Adipose tissue (tissue), 3 donors: Measurements from ENCODE around the gene B4GALT3. TPM values are rescaled to one million over a fixed set of nuclear protein-coding genes. Genes with fewer than 3 reads are reported as not detected.

ENCODE experiments used
- H3K27ac ChIP-seq: one replicate; pipeline ENCODE4 v1.5.1; 2013; ENCODE audit warnings: low read depth, low read length
- WGBS, 3 donors: extraction: QIAGEN DNeasy Blood & Tissue Kit; methylation state at CpG; one replicate each; pipeline ENCODE4 v1.1.7; 2013; 5-methylcytosine and 5-hydroxymethylcytosine counted together
- polyA plus RNA-seq, 3 donors: library from polyadenylated mRNA; stranded (reverse); fragments of 200-250 nt; gene quantifications; one replicate each; pipeline ENCODE4 v1.2.3, GENCODE V29; 2013
- donor health status: healthy with polysubstance abuse.
- donor health status: Bipolar disorder and iron deficiency.
- donor health status: healthy.

Gene B4GALT3
- polyA plus RNA-seq, 3 donors: 23.7 to 36.1 (median 26.4) TPM

GRCh38 chr1:161171696-161172095, 5.6 kb downstream of the B4GALT3 start:
- 82 to 83% (median 83%) methylated on average over 12 of the region's 12 CpGs for WGBS, 3 donors
- H3K27ac ChIP-seq: no peak overlapping the region

- WGBS, 3 donors: 60 to 73% (median 64%) methylated on average over 5 of the region's 5 CpGs
- H3K27ac ChIP-seq: no peak overlapping the region
Observed at GRCh38 chr1:161171191-161171590, 6.1 kb downstream of the B4GALT3 start.

- WGBS, 3 donors: 93 to 97% (median 94%) methylated on average over 9 of the region's 9 CpGs
Observed at GRCh38 chr1:161168906-161169305, 8.4 kb downstream of the B4GALT3 start.

GRCh38 chr1:161166669-161167548, 10.4 kb downstream of the B4GALT3 start:
- H3K27ac ChIP-seq: no peak overlapping the region
- WGBS, 3 donors: 6 to 10% (median 8%) methylated on average over 33 of the region's 33 CpGs

More at GRCh38 chr1:161168906-161169305, 8.4 kb downstream of the B4GALT3 start:
- no peak overlapping the region for H3K27ac ChIP-seq

- H3K27ac ChIP-seq: peak within 1 kb of the TSS; percentile 70
- 0 to 1% (median 1%) methylated on average over 54 of the region's 54 CpGs for WGBS, 3 donors
Observed at GRCh38 chr1:161165742-161166668, 11.3 kb downstream of the B4GALT3 start, which contains the start of gene PPOX. PPOX (plus strand) TSS chr1:161166426; CDS start chr1:161166848, 422 bp downstream.

GRCh38 chr1:161164901-161165610, 12.3 kb downstream of the B4GALT3 start:
- H3K27ac ChIP-seq: peak overlapping the region; percentile 31
- WGBS, 3 donors: 60 to 70% (median 65%) methylated on average over 14 of the region's 14 CpGs

- H3K27ac ChIP-seq: no peak overlapping the region
- WGBS, 3 donors: 83 to 93% (median 93%) methylated on average over 5 of the region's 5 CpGs
Observed at GRCh38 chr1:161163793-161164192, 13.5 kb downstream of the B4GALT3 start.

- H3K27ac ChIP-seq: no peak overlapping the region
- 92 to 93% (median 93%) methylated on average over 10 of the region's 10 CpGs for WGBS, 3 donors
Observed at GRCh38 chr1:161162806-161163205, 14.5 kb downstream of the B4GALT3 start.

- H3K27ac ChIP-seq: no peak overlapping the region
- 80 to 82% (median 81%) methylated on average over 7 of the region's 7 CpGs for WGBS, 3 donors
Observed at GRCh38 chr1:161162052-161162451, 15.3 kb downstream of the B4GALT3 start.

GRCh38 chr1:161161652-161162051, 15.7 kb downstream of the B4GALT3 start:
- 88 to 89% (median 88%) methylated on average over 5 of the region's 5 CpGs for WGBS, 3 donors
- H3K27ac ChIP-seq: no peak overlapping the region

- 91 to 95% (median 93%) methylated on average over 22 of the region's 22 CpGs for WGBS, 3 donors
- no peak overlapping the region for H3K27ac ChIP-seq
Observed at GRCh38 chr1:161160671-161161145, 16.6 kb downstream of the B4GALT3 start.

GRCh38 chr1:161159913-161160243, 17.4 kb downstream of the B4GALT3 start:
- WGBS, 3 donors: 4 to 9% (median 8%) methylated on average over 11 of the region's 11 CpGs
- no peak overlapping the region for H3K27ac ChIP-seq

GRCh38 chr1:161159087-161159912, 18.0 kb downstream of the B4GALT3 start, which contains the start of gene USP21:
USP21 (plus strand) TSS chr1:161159500; CDS start chr1:161160641, 1,141 bp downstream.
- 1 to 2% (median 2%) methylated on average over 49 to 60 of the region's 60 CpGs for WGBS, 3 donors
- H3K27ac ChIP-seq: no peak within 1 kb of the TSS

- H3K27ac ChIP-seq: no peak overlapping the region
- WGBS, 3 donors: 61 to 71% (median 67%) methylated on average over 9 of the region's 9 CpGs
Observed at GRCh38 chr1:161158316-161159010, 18.8 kb downstream of the B4GALT3 start.

GRCh38 chr1:161157867-161158266, 19.4 kb downstream of the B4GALT3 start:
- WGBS, 3 donors: 93 to 100% (median 94%) methylated on average over 1 of the region's 1 CpG
- H3K27ac ChIP-seq: no peak overlapping the region

GRCh38 chr1:161153682-161154337, 23.5 kb downstream of the B4GALT3 start, which contains the start of gene UFC1:
UFC1 (plus strand) TSS chr1:161153978; CDS start chr1:161153998, 20 bp downstream.
- H3K27ac ChIP-seq: peak within 1 kb of the TSS; percentile 83
- WGBS, 3 donors: 0 to 1% (median 1%) methylated on average over 33 of the region's 33 CpGs
